Skeletal muscle tissue (tissue), 4 donors: ENCODE measurements around the gene RIPK4. TPM values are rescaled to one million over a fixed set of nuclear protein-coding genes. Genes with fewer than 3 reads are reported as not detected.
"Not testable (repeated sequence)": the region's sequence is repeated elsewhere in the genome, so short reads cannot be mapped to it uniquely, and the experiment has no call there.

Source experiments
- H3K27ac ChIP-seq: one replicate; pipeline ENCODE4 v1.7.0; 2013; ENCODE audit warnings: mild to moderate bottlenecking, low read depth, low read length, inconsistent platforms
- H3K27me3 ChIP-seq, 3 donors: one replicate each; pipeline ENCODE4 v1.7.0; 2013; ENCODE audit warnings: low read length in 3 of 3; ENCODE audit not compliant: control insufficient read depth in 3 of 3, insufficient read depth in 3 of 3
- H3K36me3 ChIP-seq, 3 donors: one replicate each; pipeline ENCODE4 v1.7.0; 2013; ENCODE audit warnings: low read length in 3 of 3; ENCODE audit not compliant: control insufficient read depth in 3 of 3, insufficient read depth in 3 of 3
- H3K4me1 ChIP-seq, 3 donors: one replicate each; pipeline ENCODE4 v1.7.0; 2013; ENCODE audit warnings: low read length in 3 of 3, mild to moderate bottlenecking in 3 of 3; ENCODE audit not compliant: control insufficient read depth in 3 of 3, insufficient read depth in 3 of 3
- H3K4me3 ChIP-seq, 3 donors: one replicate each; pipeline ENCODE4 v1.7.0; 2013; ENCODE audit warnings: low read length in 3 of 3
- H3K9ac ChIP-seq, 3 donors: one replicate each; pipeline ENCODE4 v1.7.0; 2013; ENCODE audit warnings: low read length in 3 of 3, mild to moderate bottlenecking in 3 of 3, moderate library complexity in 2 of 3, low read depth in 1 of 3
- H3K9me3 ChIP-seq, 3 donors: one replicate each; pipeline ENCODE4 v1.7.0; 2013; ENCODE audit warnings: low read length in 3 of 3; ENCODE audit not compliant: control insufficient read depth in 3 of 3
- total RNA-seq: library from RNA; depleted of rRNA; stranded (reverse); fragments of >200 nt; gene quantifications from one replicate; pipeline ENCODE4 v1.2.3, GENCODE V29; 2014
- donor health status: Osteomylitis.

Gene RIPK4
- total RNA-seq, 1 donor from 2014 or later: under 0.01 TPM

DNA sequence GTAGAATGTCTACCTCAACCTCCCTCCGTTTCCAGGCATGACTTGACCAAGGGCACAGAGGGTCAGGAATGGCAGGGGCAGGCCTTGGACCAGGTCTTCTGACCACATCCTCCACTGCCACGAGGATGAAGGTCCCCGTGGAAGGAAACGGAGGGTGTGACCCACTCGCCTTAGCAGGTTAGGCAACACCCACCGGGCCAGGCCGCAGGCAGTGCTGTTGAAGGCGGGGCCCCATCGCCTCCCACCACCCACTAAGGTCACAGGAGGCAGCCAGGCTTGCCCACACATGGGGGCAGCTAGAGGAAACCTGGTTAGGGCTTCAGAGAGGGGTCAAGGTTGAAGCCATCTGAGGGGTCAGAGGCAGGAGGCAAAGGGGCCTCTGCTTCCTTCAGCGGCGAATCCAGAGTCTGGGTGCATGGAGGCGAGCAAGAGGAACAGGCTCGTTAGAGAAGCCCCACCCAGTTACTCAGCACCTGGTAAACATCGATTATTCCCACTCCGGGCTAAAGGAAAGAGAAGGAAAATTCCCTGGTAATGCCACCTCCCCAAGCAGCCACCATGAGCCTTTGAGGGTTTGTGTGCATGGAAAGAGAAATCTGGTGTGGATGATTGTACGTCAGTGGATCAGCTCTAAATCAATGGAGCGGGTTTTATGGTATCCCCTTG lies 37.0 kb downstream of the RIPK4 start:
- H3K9me3 ChIP-seq: peaks cover 3 to 6% (median 3%) of the 10 kb centered on the region in 3 donors
- no peaks in the 10 kb centered on the region for H3K36me3 ChIP-seq
- no peak overlapping the region for H3K9ac ChIP-seq
- peaks cover 3 to 12% (median 7%) of the 10 kb centered on the region in 3 donors for H3K4me1 ChIP-seq
- H3K27me3 ChIP-seq: peaks cover 5 to 47% (median 34%) of the 10 kb centered on the region in 3 donors
- H3K4me3 ChIP-seq: no peak overlapping the region
- no peak overlapping the region for H3K27ac ChIP-seq

GRCh38 chr21:41727784-41728763 lies 38.8 kb downstream of the RIPK4 start:
- Histone ChIP-seq H3K9ac (no peak overlapping the region), H3K4me1 (peaks cover 3 to 12% (median 7%) of the 10 kb centered on the region in 3 donors), H3K27me3 (peaks cover 11 to 39% (median 30%) of the 10 kb centered on the region in 3 donors), H3K36me3 (no peaks in the 10 kb centered on the region), H3K9me3 (peaks cover 0 to 6% (median 3%) of the 10 kb centered on the region in 3 donors), H3K27ac (no peak overlapping the region), H3K4me3 (no peak overlapping the region)

DNA sequence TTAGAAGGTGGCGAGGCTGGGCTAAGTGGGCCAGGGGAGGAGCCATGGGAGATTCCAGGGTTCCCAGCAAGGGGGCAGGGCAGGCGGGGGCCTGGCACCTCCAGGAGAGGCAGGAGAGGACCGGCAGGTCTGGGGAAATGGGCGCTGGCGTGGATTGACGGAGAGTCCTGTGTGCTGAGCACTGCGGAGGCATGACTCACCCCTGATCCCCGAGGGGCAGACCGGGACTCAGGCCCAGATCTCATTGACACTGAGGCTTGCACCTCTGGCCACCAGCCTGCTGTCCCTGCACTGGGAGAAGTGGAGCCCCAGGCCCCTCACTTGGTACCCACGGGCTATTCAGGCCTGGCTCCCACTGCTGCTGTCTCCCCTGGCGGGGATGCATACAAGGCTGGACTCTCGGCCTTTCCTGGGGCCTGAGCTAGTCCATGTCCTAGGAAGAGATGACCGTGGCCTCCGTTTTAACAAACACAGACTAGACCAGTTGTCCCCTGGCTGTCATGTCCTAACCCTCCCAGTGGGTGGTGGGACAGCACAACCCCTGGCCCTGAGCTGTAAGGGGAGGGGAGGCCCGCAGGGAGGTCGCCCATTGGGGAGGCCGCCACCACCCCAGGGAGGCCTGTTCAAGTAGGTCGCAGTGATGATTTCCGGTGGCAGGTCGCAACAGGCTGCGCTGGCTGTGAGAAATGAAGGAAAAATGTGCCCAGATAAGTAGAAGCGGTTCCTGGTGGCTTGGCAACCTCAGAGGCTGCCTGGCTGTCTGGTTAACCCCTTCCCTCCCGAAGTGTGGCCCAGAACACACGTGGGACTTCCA lies 39.7 kb downstream of the RIPK4 start:
- Histone ChIP-seq H3K4me3 (no peak overlapping the region), H3K9me3 (peaks cover 0 to 5% (median 0%) of the 10 kb centered on the region in 3 donors), H3K36me3 (no peaks in the 10 kb centered on the region), H3K27ac (no peak overlapping the region), H3K9ac (no peak overlapping the region), H3K27me3 (peaks cover 11 to 39% (median 30%) of the 10 kb centered on the region in 3 donors), H3K4me1 (peaks cover 3 to 12% (median 7%) of the 10 kb centered on the region in 3 donors)

DNA sequence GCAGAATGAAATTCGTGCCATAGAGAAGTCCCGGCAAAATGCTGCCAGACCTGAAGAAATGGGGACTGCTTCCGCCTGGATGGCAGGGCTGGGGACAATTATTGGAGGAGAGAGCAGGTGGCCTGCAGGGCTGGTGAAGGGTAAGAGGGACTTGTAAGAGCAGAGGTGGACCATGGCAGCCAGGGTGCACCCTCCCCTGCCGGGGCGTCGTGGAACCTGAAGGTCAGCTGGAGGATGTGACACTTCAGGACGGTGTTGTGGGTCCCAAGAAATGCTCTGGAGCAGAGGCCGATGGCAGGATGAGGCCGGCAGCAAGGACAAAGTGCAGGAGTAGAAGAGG lies 40.3 kb downstream of the RIPK4 start:
- Histone ChIP-seq H3K27me3 (peaks cover 11 to 39% (median 30%) of the 10 kb centered on the region in 3 donors), H3K36me3 (no peaks in the 10 kb centered on the region), H3K9me3 (no peaks in the 10 kb centered on the region), H3K4me1 (peaks cover 3 to 12% (median 7%) of the 10 kb centered on the region in 3 donors), H3K9ac (no peak overlapping the region), H3K4me3 (no peak overlapping the region), H3K27ac (no peak overlapping the region)

GRCh38 chr21:41726058-41726558 lies 40.7 kb downstream of the RIPK4 start:
- peaks cover 11 to 39% (median 30%) of the 10 kb centered on the region in 3 donors for H3K27me3 ChIP-seq
- no peak overlapping the region for H3K9ac ChIP-seq
- H3K27ac ChIP-seq: no peak overlapping the region
- H3K4me1 ChIP-seq: peaks cover 3 to 12% (median 7%) of the 10 kb centered on the region in 3 donors
- no peaks in the 10 kb centered on the region for H3K9me3 ChIP-seq
- H3K36me3 ChIP-seq: no peaks in the 10 kb centered on the region
- H3K4me3 ChIP-seq: no peak overlapping the region

DNA sequence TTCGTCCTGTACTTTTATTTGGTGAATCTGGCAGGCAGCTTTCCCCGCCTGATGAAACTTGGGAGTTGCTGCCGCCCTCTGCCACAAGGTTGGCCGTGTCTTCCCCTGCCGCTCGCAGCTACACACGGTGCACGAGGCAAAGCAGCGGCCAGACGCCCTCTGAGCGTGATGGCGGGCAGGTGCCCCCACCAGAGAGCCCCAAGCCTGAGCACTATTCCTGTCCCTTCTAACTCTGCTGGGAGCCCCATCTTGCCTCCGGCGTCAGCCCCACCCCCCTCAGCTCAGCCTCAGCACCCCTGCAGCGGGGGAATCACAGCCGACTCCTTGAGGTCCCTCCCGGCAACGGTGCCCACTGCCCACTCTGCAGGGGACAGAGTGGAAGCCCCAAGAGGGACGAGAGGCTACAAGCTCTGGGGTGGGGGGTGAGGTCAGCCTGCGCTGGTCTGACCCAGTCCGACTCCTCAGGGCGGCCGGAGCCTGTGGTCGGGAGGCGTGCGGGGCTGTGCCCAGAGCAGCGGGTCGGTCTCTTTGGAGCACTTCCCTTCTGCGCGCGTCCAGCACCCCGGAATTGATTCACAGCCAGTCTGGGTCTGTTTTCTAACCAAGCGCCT lies 41.3 kb downstream of the RIPK4 start:
- H3K9me3 ChIP-seq: no peaks in the 10 kb centered on the region
- H3K27me3 ChIP-seq: peaks cover 11 to 38% (median 30%) of the 10 kb centered on the region in 3 donors
- H3K9ac ChIP-seq: no peak overlapping the region
- H3K4me3 ChIP-seq: no peak overlapping the region
- no peaks in the 10 kb centered on the region for H3K36me3 ChIP-seq
- H3K4me1 ChIP-seq: peaks cover 3 to 12% (median 7%) of the 10 kb centered on the region in 3 donors
- no peak overlapping the region for H3K27ac ChIP-seq

DNA sequence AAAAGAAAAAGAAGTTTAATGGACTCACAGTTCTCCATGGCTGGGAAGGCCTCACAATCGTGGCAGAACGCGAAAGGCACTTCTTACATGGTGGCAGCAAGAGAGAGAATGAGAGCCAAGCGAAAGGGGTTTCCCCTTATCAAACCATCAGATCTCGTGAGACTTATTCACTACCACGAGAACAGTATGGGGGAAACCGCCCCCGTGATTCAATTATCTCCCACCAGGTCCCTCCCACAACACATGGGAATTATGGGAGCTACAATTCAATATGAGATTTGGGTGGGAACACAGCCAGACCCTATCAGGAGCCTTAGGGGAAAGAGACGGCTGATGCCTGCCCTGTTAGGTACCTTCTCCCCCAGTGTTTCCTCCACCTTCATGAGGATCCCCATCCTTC lies 43.0 kb downstream of the RIPK4 start:
- not testable (repeated sequence) for H3K9ac ChIP-seq, H3K4me3 ChIP-seq, H3K27ac ChIP-seq, H3K9me3 ChIP-seq, H3K36me3 ChIP-seq
- H3K4me1 ChIP-seq: peaks cover 3 to 12% (median 7%) of the 10 kb centered on the region in 3 donors
- H3K27me3 ChIP-seq: peaks cover 11 to 27% (median 25%) of the 10 kb centered on the region in 3 donors

GRCh38 chr21:41722052-41723018 lies 44.5 kb downstream of the RIPK4 start:
- Histone ChIP-seq H3K4me1 (peaks cover under 1 to 7% (median 6%) of the 10 kb centered on the region in 3 donors), H3K9me3 (no peaks in the 10 kb centered on the region), H3K36me3 (no peaks in the 10 kb centered on the region), H3K4me3 (no peak overlapping the region), H3K9ac (no peak overlapping the region), H3K27ac (no peak overlapping the region), H3K27me3 (peaks cover 6 to 17% (median 12%) of the 10 kb centered on the region in 3 donors)
